HAP-1 (cell line): ENCODE results near the gene WDR4.

Source experiments
- DNase-seq, 2 experiments: peaks; one replicate each; pipeline ENCODE4 v3.0.0-alpha.2; 2016 to 2020; ENCODE audit warnings: low spot score in 2 of 2
- H3K27me3 ChIP-seq: fragments of 250-450 bp; sonication (Bioruptor Pico); 2 replicates; pipeline ENCODE4 v1.5.1; 2020; ENCODE audit warnings: low read depth, mild to moderate bottlenecking, moderate library complexity
- H3K36me3 ChIP-seq: fragments of 250-450 bp; sonication (Bioruptor Pico); replicated peaks from 2 replicates; pipeline ENCODE4 v1.5.1; 2020; ENCODE audit warnings: mild to moderate bottlenecking
- H3K4me1 ChIP-seq: fragments of 250-450 bp; sonication (Bioruptor Pico); 2 replicates; pipeline ENCODE4 v1.5.1; 2020; ENCODE audit warnings: mild to moderate bottlenecking
- H3K4me3 ChIP-seq: fragments of 250-450 bp; sonication (Bioruptor Pico); 2 replicates; pipeline ENCODE4 v1.5.1; 2020; ENCODE audit warnings: mild to moderate bottlenecking, moderate library complexity
- H3K9me3 ChIP-seq: fragments of 250-450 bp; sonication (Bioruptor Pico); 2 replicates; pipeline ENCODE4 v1.5.1; 2020; ENCODE audit warnings: mild to moderate bottlenecking, moderate library complexity
- in situ Hi-C: fragments of 300-500 bp; cut with MboI; formaldehyde crosslinking; loops from 3 replicates; pipeline ENCODE4 v1.14.3; 2020; ENCODE audit warnings: low sequenced_read_pairs, inconsistent platforms, mixed read lengths

Gene WDR4

DNA sequence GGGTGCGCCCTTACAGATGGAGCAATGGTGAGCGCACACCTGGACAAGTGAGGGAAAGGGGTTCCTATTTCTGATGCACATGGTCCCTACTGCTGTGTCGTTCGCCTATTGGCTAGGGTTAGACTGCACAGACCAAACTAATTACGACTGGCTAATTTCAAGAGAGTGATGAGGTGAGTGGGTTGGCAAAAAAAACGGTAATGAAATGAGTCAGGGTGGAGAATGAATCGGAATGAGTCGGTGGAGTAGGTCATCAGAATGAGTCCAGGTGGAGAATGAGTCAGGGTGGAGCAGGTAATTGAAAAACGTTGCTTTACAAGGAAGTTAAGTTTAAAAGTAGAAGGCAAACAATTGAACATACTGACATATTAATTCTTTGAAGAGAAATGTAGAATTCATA lies 79.8 kb downstream of the WDR4 start:
- Histone ChIP-seq H3K4me3 (no peak overlapping the region), H3K9me3 (no peaks in the 10 kb centered on the region), H3K4me1 (no peaks in the 10 kb centered on the region), H3K27me3 (peaks cover 13% of the 10 kb centered on the region; the same call in 1 of the 2 replicates), H3K36me3 (no peaks in the 10 kb centered on the region)
- no peak for DNase-seq
- in situ Hi-C loops = no loop called here
